Type B pancreatic cell (in vitro differentiated cells): ENCODE measurements around the gene ERCC6. TPM values are rescaled to one million over a fixed set of nuclear protein-coding genes. Genes with fewer than 3 reads are reported as not detected.

Source experiments
- DNase-seq: peaks from one replicate; pipeline ENCODE4 v3.0.0; 2021; ENCODE audit warnings: mixed read lengths; ENCODE audit not compliant: unreplicated experiment; ENCODE audit errors: extremely low spot score
- H3K27ac Mint-ChIP-seq: 2 replicates; pipeline ENCODE4 v1.8.0; 2021; ENCODE audit warnings: mild to moderate bottlenecking, mixed read lengths
- H3K27me3 Mint-ChIP-seq: 2 replicates; pipeline ENCODE4 v1.8.0; 2021; ENCODE audit warnings: mixed read lengths
- H3K36me3 Mint-ChIP-seq: 2 replicates; pipeline ENCODE4 v1.8.0; 2021; ENCODE audit warnings: mixed read lengths
- H3K4me1 Mint-ChIP-seq: one replicate; pipeline ENCODE4 v1.8.0; 2021; ENCODE audit warnings: mixed read lengths; ENCODE audit not compliant: unreplicated experiment
- H3K4me3 Mint-ChIP-seq: 2 replicates; pipeline ENCODE4 v1.8.0; 2021; ENCODE audit warnings: mild to moderate bottlenecking, mixed read lengths
- H3K9me3 Mint-ChIP-seq: 2 replicates; pipeline ENCODE4 v1.8.0; 2021; ENCODE audit warnings: mixed read lengths
- total RNA-seq: library from RNA; stranded (reverse); gene quantifications from 2 replicates; pipeline ENCODE4 v1.2.1, GENCODE V29; 2021; ENCODE audit warnings: low replicate concordance
- TF ChIP-seq, protein P1 (sequence below): fragments of 200-600 bp; sonication (generic); conservative IDR thresholded peaks from 2 replicates; pipeline ENCODE4 v1.5.0; 2021; ENCODE audit warnings: antibody characterized with exemption, mild to moderate bottlenecking

The ERCC6 gene
- total RNA-seq, 1 donor from 2014 or later = 28.5 TPM

DNA sequence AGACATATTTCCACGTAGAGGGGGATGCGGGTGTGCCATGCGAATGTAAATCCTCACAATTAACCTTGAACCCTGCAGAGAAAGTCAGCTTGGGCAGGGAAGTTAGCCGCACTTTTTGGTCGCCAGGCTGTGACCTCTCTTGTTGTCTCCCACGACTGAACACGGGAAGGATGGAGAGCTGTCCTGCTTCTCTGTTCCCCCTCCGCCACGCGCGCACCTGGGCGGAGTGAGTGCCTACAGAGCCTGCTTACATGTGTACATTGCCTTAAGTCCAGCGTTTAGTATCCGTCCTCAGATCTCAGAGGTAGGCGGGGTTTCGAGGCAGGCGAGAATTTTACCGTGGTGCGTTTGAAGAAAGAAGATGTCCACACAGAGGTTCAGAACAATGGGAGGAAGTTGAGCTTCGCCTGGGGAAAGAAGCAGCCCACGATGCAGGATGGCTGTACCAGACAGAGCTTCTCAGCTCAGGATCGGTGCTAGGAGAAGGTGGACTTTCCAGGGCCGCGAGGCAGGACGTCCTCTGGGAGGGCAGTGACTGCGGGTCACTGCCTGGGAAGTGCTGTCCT lies 482 bp upstream of the ERCC6 start:
- Mint-ChIP-seq H3K36me3 (peaks cover 13% of the 10 kb centered on the region), H3K9me3 (peaks cover 5% of the 10 kb centered on the region), H3K27ac (peak overlapping the region; percentile 97), H3K4me3 (peak overlapping the region; percentile 94), H3K27me3 (peaks cover 16% of the 10 kb centered on the region), H3K4me1 (peaks cover 24% of the 10 kb centered on the region)
- TF ChIP-seq, protein P1, sequence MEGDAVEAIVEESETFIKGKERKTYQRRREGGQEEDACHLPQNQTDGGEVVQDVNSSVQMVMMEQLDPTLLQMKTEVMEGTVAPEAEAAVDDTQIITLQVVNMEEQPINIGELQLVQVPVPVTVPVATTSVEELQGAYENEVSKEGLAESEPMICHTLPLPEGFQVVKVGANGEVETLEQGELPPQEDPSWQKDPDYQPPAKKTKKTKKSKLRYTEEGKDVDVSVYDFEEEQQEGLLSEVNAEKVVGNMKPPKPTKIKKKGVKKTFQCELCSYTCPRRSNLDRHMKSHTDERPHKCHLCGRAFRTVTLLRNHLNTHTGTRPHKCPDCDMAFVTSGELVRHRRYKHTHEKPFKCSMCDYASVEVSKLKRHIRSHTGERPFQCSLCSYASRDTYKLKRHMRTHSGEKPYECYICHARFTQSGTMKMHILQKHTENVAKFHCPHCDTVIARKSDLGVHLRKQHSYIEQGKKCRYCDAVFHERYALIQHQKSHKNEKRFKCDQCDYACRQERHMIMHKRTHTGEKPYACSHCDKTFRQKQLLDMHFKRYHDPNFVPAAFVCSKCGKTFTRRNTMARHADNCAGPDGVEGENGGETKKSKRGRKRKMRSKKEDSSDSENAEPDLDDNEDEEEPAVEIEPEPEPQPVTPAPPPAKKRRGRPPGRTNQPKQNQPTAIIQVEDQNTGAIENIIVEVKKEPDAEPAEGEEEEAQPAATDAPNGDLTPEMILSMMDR = no peak
- peak; percentile 73 for DNase-seq

DNA sequence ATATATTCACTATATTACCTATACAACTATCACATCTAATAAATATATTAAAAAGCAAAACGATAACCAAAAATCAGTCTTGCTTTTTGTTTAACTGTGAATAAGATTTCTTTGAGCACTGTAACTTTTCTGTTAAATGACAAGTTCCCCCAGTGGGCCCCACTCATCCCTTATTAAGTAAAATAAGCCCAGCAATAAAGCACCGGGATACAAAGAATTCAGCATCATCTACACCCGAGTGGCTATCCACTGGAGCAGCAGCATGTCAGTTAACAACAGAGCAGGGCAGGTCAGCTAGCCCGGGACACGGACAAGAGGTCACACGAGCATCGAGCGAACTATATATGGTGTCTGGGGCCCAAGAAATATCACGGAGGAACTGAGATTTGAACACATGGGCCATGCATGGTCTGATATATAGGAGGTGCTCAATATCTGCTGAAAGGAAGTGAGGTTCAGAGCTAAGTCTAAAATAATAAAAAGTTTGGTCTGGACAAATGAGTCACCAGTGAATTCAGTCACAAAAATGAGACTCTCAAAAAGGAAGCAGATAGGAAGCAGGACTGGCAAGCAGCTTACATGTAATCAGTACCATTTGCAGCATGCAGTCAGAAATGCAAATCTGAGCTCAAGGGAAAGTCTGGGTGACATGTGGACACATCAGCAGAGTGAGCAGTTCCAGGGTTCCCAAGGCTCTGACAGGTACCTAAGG lies 4.1 kb downstream of the ERCC6 start:
- Mint-ChIP-seq H3K36me3 (peaks cover 28% of the 10 kb centered on the region), H3K27me3 (peaks cover 4% of the 10 kb centered on the region), H3K4me3 (no peak overlapping the region), H3K4me1 (peaks cover 23% of the 10 kb centered on the region), H3K9me3 (peaks cover 5% of the 10 kb centered on the region), H3K27ac (peak overlapping the region; percentile 7)
- TF ChIP-seq, protein P1 = no peak
- DNase-seq = no peak

DNA sequence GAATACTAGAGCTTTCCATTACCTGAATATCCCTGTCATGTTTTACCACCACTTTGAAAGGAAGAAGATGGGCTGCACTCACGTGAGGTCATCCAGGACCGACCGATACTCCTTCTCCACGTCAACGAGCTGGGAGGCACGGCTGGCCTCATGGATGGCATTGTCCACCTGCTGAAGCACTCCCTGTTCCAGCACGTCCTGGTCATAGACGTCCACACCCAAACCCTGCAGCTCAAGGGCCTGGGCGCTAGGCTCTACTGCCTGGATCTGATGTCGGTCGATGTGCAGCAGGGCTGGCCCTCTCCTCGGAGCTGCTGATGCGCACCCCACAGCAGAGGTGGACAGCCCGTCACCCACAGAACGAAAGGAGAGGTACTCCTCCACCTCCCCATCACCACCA lies 6.5 kb downstream of the ERCC6 start:
- TF ChIP-seq, protein P1 = no peak
- Mint-ChIP-seq H3K9me3 (no peaks in the 10 kb centered on the region), H3K27ac (no peak overlapping the region), H3K27me3 (no peaks in the 10 kb centered on the region), H3K36me3 (peaks cover 24% of the 10 kb centered on the region), H3K4me1 (peaks cover 10% of the 10 kb centered on the region), H3K4me3 (no peak overlapping the region)
- DNase-seq = no peak

DNA sequence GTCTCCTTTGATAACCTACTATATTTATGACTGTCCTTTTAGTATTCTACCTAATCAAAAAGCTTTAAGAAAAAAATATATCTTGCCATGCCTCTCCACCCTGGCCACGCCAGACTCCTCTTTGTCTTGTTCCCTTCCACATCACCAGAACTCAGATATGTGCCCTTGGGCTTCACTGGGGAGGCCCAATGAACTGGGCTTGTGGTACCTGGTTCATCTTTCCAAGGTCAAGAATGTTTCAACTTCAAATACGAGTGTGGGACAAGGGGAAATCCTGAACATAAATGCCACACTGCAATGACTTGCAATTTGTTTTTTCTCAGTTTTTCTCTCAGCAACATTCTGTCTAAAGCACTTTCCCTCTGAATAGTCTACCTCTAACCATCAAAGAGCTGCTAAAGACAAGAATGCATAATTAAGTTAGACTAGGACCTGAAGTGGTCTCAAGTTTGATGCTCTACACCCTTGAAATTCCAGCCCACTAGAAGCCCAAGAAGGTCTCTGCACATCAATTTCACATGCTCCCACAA lies 9.9 kb downstream of the ERCC6 start:
- no peak overlapping the region for H3K4me3 Mint-ChIP-seq
- no peak overlapping the region for H3K27ac Mint-ChIP-seq
- no peaks in the 10 kb centered on the region for H3K9me3 Mint-ChIP-seq
- peaks cover 33% of the 10 kb centered on the region for H3K36me3 Mint-ChIP-seq
- no peak for DNase-seq
- TF ChIP-seq, protein P1 = no peak
- no peaks in the 10 kb centered on the region for H3K4me1 Mint-ChIP-seq
- H3K27me3 Mint-ChIP-seq = no peaks in the 10 kb centered on the region

DNA sequence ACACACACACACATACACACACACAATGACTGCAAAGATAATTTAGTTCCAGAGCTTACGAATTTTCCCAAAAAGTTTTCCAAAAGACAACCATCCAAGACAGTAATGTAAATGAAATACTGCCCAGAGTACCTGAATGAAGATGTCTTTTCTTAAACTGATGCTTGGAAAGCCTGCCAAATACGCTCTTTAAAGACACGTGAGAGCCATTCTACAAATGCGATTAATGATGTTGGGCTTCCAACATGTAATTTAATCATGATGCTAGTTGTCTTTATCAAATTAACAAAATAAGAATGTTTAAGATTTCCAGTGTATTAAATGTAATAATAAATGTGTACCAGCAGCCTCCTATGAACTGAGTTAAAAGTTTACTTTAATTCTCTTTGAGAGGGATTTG lies 11.1 kb downstream of the ERCC6 start:
- Mint-ChIP-seq H3K9me3 (no peaks in the 10 kb centered on the region), H3K27ac (no peak overlapping the region), H3K36me3 (peaks cover 38% of the 10 kb centered on the region), H3K27me3 (no peaks in the 10 kb centered on the region), H3K4me1 (no peaks in the 10 kb centered on the region), H3K4me3 (no peak overlapping the region)
- no peak for DNase-seq
- TF ChIP-seq, protein P1 = no peak
